ENCODE measurements around the gene PCNT. TPM values are rescaled to one million over a fixed set of nuclear protein-coding genes. Genes with fewer than 3 reads are reported as not detected.

Gene PCNT
- polyA plus RNA-seq, 1 donor from 2014 or later, result 28.2 TPM

DNA sequence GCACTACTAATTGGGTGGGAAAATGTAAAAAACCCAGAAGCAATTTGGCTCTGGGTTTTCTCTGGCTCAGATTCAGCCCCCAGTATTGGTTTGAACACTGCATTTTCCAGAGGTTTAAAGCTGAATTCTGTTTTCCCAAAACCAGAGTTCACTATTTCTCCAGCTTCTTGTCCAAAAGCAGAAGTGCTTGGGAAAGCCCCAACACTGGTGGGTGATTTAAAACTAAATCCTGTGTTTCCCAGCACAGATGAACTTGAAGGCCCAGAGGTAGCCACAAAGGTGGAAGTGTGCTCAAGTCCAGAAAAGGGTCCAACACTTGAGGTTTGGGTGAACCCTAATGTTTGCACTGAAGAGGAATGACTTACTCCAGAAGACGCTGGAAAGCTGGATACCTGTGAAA is 39.2 kb upstream of the PCNT start:
- Histone ChIP-seq H3K9me3 (ENCODE audit: low read length) (no peaks in the 10 kb centered on the region), H3K4me3 (ENCODE audit: low read length) (peak overlapping the region; percentile 89), H3K9me2 (ENCODE audit: insufficient read depth, low read length) (no peaks in the 10 kb centered on the region), H3K27me3 (ENCODE audit: insufficient read depth, low read depth, low read length) (no peaks in the 10 kb centered on the region), H3K36me3 (ENCODE audit: insufficient read depth, low read length) (peaks cover 9% of the 10 kb centered on the region), H2AFZ (ENCODE audit: low read depth, low read length) (no peak overlapping the region), H3K4me2 (ENCODE audit: low read length) (peak overlapping the region; percentile 83), H3K9ac (ENCODE audit: low read length) (peak overlapping the region; percentile 86), H3K79me2 (replicated peaks; ENCODE audit: insufficient read depth, low read length) (peaks cover 39% of the 10 kb centered on the region), H3F3A (ENCODE audit: insufficient read depth, low read length, poor library complexity, severe bottlenecking) (no peaks in the 10 kb centered on the region), H4K20me1 (ENCODE audit: insufficient read depth) (no peaks in the 10 kb centered on the region), H3K27ac (ENCODE audit: low read length) (no peak overlapping the region)
- TF ChIP-seq RAD21 (conservative IDR thresholded peaks at IDR 0.05), result no peak
- TF ChIP-seq EP300 (conservative IDR thresholded peaks at IDR 0.05; ENCODE audit: poor library complexity, severe bottlenecking), result no peak
- TF ChIP-seq TAF1 (IDR thresholded peaks at IDR 0.05; ENCODE audit: low read depth), result no peak
- no peak for TF ChIP-seq MXI1 (conservative IDR thresholded peaks at IDR 0.05; ENCODE audit: poor library complexity, severe bottlenecking)
- no peak for TF ChIP-seq POLR2AphosphoS5 (IDR thresholded peaks at IDR 0.05)
- TF ChIP-seq EZH2 (IDR thresholded peaks at IDR 0.05; ENCODE audit: borderline replicate concordance, insufficient read depth, low read length, poor library complexity, severe bottlenecking), result no peak
- TF ChIP-seq SMC3 (conservative IDR thresholded peaks at IDR 0.05; ENCODE audit: poor library complexity), result no peak
- TF ChIP-seq, protein P1, sequence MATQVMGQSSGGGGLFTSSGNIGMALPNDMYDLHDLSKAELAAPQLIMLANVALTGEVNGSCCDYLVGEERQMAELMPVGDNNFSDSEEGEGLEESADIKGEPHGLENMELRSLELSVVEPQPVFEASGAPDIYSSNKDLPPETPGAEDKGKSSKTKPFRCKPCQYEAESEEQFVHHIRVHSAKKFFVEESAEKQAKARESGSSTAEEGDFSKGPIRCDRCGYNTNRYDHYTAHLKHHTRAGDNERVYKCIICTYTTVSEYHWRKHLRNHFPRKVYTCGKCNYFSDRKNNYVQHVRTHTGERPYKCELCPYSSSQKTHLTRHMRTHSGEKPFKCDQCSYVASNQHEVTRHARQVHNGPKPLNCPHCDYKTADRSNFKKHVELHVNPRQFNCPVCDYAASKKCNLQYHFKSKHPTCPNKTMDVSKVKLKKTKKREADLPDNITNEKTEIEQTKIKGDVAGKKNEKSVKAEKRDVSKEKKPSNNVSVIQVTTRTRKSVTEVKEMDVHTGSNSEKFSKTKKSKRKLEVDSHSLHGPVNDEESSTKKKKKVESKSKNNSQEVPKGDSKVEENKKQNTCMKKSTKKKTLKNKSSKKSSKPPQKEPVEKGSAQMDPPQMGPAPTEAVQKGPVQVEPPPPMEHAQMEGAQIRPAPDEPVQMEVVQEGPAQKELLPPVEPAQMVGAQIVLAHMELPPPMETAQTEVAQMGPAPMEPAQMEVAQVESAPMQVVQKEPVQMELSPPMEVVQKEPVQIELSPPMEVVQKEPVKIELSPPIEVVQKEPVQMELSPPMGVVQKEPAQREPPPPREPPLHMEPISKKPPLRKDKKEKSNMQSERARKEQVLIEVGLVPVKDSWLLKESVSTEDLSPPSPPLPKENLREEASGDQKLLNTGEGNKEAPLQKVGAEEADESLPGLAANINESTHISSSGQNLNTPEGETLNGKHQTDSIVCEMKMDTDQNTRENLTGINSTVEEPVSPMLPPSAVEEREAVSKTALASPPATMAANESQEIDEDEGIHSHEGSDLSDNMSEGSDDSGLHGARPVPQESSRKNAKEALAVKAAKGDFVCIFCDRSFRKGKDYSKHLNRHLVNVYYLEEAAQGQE (IDR thresholded peaks at IDR 0.05; ENCODE audit: borderline replicate concordance), result no peak
- TF ChIP-seq, protein P2, sequence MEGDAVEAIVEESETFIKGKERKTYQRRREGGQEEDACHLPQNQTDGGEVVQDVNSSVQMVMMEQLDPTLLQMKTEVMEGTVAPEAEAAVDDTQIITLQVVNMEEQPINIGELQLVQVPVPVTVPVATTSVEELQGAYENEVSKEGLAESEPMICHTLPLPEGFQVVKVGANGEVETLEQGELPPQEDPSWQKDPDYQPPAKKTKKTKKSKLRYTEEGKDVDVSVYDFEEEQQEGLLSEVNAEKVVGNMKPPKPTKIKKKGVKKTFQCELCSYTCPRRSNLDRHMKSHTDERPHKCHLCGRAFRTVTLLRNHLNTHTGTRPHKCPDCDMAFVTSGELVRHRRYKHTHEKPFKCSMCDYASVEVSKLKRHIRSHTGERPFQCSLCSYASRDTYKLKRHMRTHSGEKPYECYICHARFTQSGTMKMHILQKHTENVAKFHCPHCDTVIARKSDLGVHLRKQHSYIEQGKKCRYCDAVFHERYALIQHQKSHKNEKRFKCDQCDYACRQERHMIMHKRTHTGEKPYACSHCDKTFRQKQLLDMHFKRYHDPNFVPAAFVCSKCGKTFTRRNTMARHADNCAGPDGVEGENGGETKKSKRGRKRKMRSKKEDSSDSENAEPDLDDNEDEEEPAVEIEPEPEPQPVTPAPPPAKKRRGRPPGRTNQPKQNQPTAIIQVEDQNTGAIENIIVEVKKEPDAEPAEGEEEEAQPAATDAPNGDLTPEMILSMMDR (IDR thresholded peaks at IDR 0.05; ENCODE audit: poor library complexity, severe bottlenecking), result no peak

DNA sequence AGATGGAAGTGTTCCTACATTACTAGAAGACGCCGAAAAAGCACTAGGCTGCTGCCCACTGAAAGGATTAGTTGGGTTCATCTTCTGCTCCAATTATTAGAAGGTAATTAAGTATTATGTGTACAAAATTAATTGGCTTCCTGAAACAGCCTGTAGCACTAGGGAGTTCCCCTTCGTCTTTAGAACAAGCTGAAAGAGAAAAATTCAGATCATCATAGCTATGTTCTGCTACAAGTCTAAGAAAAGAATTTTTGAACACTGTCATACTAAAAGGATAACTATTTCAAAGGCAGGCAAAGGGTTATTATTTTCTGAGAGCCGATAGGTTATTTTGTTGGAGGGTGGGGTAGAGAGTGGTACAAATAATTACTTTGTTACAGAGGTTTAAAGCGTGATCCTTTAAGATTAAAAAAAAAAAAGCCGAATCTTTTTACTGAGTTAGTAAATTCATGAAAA is 38.7 kb upstream of the PCNT start, which contains the start of gene MCM3AP:
TSS of gene MCM3AP (minus strand) at position 406 of the 456 bp plus-strand sequence. CDS start at position 81, 325 bp downstream.
- no peak for TF ChIP-seq SMC3 (conservative IDR thresholded peaks at IDR 0.05; ENCODE audit: poor library complexity)
- no peak for TF ChIP-seq RAD21 (conservative IDR thresholded peaks at IDR 0.05)
- TF ChIP-seq POLR2AphosphoS5 (IDR thresholded peaks at IDR 0.05), result no peak
- TF ChIP-seq, protein P1 (IDR thresholded peaks at IDR 0.05; ENCODE audit: borderline replicate concordance), result no peak
- TF ChIP-seq MXI1 (conservative IDR thresholded peaks at IDR 0.05; ENCODE audit: poor library complexity, severe bottlenecking), result no peak
- no peak for TF ChIP-seq EZH2 (IDR thresholded peaks at IDR 0.05; ENCODE audit: borderline replicate concordance, insufficient read depth, low read length, poor library complexity, severe bottlenecking)
- TF ChIP-seq, protein P2 (IDR thresholded peaks at IDR 0.05; ENCODE audit: poor library complexity, severe bottlenecking), result no peak
- no peak for TF ChIP-seq TAF1 (IDR thresholded peaks at IDR 0.05; ENCODE audit: low read depth)
- H3K79me2 ChIP-seq (replicated peaks; ENCODE audit: insufficient read depth, low read length), result peaks cover 39% of the 10 kb centered on the region
- H3K9me3 ChIP-seq (ENCODE audit: low read length), result no peaks in the 10 kb centered on the region
- peak within 1 kb of the TSS; percentile 94 for H3K27ac ChIP-seq (ENCODE audit: low read length)
- no peaks in the 10 kb centered on the region for H3K9me2 ChIP-seq (ENCODE audit: insufficient read depth, low read length)
- peak within 1 kb of the TSS; percentile 83 for H2AFZ ChIP-seq (ENCODE audit: low read depth, low read length)
- H3K4me2 ChIP-seq (ENCODE audit: low read length), result peak within 1 kb of the TSS; percentile 83
- peak within 1 kb of the TSS; percentile 89 for H3K4me3 ChIP-seq (ENCODE audit: low read length)
- H3K36me3 ChIP-seq (ENCODE audit: insufficient read depth, low read length), result peaks cover 9% of the 10 kb centered on the region
- no peaks in the 10 kb centered on the region for H4K20me1 ChIP-seq (ENCODE audit: insufficient read depth)
- no peaks in the 10 kb centered on the region for H3K27me3 ChIP-seq (ENCODE audit: insufficient read depth, low read depth, low read length)
- peak within 1 kb of the TSS; percentile 86 for H3K9ac ChIP-seq (ENCODE audit: low read length)
- no peaks in the 10 kb centered on the region for H3F3A ChIP-seq (ENCODE audit: insufficient read depth, low read length, poor library complexity, severe bottlenecking)
